Choroid plexus epithelial cell (primary cell): ENCODE results near the gene SMC1B.
A peak's percentile ranks its signal among the peaks of the same experiment; 100 is the strongest.
"Not testable (repeated sequence)": the region's sequence is repeated elsewhere in the genome, so short reads cannot be mapped to it uniquely, and the experiment has no call there.

Experiments
- DNase-seq: peaks from one replicate; pipeline ENCODE4 v3.0.0-alpha.2; 2010; ENCODE audit warnings: low read depth
- H3K4me3 ChIP-seq: 2 replicates; pipeline ENCODE4 v1.5.1; 2011; ENCODE audit warnings: low read depth, mild to moderate bottlenecking, control low read depth, low read length, moderate library complexity
- TF ChIP-seq, protein P1 (sequence below): conservative IDR thresholded peaks from 2 replicates; pipeline ENCODE4 v1.5.1; 2011; ENCODE audit warnings: low read depth, mild to moderate bottlenecking, control low read depth, inconsistent platforms, low read length, moderate library complexity

SMC1B gene

DNA sequence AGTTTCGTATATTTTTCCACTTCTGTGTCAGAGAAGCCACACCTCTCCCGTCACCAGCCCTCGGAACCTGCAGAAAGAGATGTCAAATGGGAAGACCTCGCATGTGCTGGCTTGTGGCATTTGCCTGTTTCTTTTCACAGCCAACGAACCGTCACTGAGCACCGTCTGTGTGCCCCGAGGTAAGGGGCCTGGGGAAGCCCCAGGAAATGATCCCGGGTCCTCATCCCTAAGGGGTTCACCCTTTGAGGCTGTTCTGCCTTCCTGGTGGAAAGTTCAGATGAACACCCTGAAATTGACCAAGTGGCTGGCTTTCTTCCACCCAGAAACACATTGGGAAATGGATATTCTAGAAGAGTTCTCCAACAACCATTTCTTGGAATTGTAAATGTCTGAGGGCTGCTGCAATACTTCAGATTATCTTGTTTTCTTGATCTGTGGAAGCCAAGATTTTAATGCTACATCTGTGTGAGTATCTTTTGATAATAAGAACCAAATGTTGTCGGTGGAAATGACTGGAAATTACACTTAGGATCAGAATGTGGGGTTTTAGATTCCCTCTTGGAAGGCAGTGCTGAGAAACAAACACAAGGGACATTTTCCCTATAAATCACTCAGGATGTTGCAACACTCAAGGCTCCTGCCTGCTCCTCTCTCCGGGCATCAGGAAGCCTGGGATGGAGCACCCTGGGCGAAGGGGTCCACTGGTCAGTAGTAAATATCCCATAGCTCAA, 37.7 kb upstream of the SMC1B start:
- peak; percentile 15 for DNase-seq
- no peak overlapping the region for H3K4me3 ChIP-seq
- TF ChIP-seq, protein P1, sequence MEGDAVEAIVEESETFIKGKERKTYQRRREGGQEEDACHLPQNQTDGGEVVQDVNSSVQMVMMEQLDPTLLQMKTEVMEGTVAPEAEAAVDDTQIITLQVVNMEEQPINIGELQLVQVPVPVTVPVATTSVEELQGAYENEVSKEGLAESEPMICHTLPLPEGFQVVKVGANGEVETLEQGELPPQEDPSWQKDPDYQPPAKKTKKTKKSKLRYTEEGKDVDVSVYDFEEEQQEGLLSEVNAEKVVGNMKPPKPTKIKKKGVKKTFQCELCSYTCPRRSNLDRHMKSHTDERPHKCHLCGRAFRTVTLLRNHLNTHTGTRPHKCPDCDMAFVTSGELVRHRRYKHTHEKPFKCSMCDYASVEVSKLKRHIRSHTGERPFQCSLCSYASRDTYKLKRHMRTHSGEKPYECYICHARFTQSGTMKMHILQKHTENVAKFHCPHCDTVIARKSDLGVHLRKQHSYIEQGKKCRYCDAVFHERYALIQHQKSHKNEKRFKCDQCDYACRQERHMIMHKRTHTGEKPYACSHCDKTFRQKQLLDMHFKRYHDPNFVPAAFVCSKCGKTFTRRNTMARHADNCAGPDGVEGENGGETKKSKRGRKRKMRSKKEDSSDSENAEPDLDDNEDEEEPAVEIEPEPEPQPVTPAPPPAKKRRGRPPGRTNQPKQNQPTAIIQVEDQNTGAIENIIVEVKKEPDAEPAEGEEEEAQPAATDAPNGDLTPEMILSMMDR = no peak

DNA sequence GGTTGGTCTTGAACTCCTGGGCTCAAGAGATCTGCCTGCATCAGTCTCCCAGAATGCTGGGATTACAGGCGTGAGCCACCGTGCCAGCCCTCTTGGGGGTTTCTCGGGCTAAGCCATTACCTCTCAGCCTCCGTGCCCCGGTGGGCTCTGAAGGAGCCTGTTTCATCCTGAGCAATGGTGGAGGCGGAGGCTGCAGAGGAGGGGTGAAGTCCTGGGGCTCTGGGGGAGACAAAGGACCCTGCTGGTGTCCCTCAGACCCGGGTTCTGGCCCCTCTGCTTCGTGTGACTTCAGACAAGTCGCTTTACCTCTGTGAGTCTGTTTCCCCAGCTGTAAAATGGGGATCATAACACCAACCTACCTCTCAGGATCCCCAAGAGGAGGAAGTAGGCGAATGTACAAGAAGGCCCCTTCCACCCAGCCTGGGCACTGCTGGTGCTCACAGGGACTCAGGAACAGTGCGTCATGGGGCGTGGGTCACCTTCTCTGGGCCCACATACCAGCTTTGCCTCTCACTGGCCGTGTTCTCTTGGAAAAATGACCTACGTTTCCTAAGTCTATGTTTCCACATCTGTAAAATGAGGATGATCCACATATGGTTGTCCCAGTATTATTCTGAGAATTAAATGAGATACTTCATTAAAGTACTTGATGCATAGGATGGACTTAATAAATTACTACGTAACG, 36.8 kb upstream of the SMC1B start:
- DNase-seq = no peak
- H3K4me3 ChIP-seq = no peak overlapping the region

DNA sequence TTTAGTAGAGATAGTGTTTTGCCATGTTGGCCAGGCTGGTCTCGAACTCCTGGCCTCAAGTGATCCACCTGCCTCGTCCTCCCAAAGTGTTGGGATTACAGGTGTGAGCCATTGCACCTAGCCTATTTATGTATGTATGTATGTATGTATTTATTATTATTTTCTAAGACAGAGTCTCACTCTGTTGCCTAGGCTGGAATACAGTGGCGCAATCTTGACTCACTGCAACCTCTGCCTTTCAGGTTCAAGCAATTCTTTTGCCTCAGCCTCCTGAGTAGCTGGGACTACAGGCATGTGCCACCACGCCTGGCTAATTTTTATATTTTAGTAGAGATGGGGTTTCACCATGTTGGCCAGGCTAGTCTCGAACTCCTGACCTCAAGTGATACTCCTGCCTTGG, 36.0 kb upstream of the SMC1B start:
- H3K4me3 ChIP-seq, DNase-seq: not testable (repeated sequence)

More for the DNA sequence above, 36.8 kb upstream of the SMC1B start:
- TF ChIP-seq, protein P1 = no peak

DNA sequence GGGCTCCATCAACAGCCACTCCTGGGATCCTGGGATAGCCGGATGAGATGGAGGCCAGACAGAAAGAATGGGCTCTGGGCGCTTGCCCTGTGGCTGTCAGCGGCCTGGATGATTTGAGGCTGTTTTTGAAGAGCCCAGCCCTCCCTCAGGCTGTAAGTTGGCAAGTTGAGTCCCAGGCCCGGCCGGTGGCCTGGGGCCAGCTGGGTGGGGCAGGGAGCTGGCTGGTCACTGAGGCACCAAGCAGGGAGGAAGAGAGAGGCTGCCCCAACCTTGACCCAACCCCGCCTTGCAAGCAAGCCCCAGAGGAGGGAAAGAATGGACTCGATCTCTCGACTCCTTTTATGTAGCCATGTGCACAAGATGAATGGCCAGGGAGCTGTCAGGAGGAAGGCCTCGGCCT, 35.0 kb upstream of the SMC1B start:
- TF ChIP-seq, protein P1 = no peak
- DNase-seq = no peak

DNA sequence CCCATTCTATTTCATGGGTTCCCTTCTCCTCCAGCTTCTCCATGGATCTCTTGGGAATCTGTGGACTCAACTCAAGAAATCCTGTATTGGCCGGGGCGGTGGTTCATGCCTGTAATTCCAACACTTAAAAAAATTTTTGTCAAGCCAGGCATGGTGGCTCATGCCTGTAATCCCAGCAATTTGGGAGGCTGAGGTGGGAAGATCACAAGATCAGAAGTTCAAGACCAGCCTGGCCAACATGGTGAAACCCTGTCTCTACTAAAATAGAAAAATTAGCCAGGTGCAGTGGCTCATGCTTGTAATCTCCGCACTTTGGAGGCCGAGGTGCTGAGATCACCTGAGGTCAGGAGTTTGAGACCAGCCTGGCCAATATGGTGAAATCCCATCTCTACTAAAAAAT, 34.2 kb upstream of the SMC1B start:
- DNase-seq, H3K4me3 ChIP-seq: not testable (repeated sequence)

More for the DNA sequence above, 35.0 kb upstream of the SMC1B start:
- H3K4me3 ChIP-seq = no peak overlapping the region

DNA sequence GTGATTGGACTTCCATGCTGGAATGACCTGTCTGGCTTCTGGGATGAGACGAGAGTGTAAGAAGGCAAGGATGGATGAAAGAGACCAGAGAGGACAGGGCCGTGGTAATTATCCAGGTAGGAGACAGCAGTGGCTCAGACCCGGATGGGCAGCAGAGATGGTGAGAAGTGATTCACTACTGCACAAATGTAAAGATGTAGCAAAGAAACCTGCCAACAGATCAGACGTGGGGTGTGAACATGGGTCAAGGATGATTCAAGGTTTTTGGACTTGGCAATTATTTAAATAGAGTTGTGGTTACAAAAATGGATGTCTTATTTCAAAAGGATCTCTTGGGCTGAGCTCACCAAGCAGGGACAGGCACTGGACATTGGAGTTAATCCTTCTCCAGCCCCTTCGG, 32.8 kb upstream of the SMC1B start:
- DNase-seq = no peak
- TF ChIP-seq, protein P1 = no peak
- H3K4me3 ChIP-seq = no peak overlapping the region

DNA sequence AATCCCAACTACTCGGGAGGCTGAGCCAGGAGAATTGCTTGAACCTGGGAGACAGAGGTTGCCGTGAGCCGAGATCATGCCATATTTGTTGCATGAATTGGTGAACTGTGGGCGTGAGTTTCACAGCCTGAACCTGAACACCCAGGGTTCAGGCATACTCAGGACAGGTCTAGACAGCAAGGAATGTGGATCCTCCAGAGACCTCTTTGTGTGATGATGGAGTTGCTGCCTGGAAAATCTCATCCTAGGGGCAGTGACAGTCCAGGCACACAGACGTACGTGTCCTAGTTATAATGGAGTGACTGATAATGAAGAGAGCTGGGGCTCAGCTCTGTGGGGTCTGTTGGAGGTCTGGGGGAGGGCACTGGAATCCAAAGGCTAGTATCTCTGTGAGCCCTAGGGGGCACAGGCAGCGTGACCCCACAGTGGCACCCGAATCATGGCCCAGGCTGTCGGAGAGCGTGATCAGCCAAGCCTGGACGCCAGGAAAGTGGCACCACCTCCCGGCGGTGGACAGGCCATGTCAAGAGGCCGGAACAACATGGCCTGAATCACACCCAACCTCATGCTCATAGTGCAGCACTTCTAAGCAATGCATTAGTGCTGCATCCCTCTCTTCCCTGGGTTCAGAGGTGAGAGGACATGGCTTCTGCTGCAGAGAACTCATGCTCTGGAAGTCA, 31.8 kb upstream of the SMC1B start:
- no peak for DNase-seq
- H3K4me3 ChIP-seq = no peak overlapping the region
- TF ChIP-seq, protein P1 = no peak
